A673 (cell line): ENCODE measurements around the gene LRRC8B. TPM values are rescaled to one million over a fixed set of nuclear protein-coding genes. Genes with fewer than 3 reads are reported as not detected.

Experiments used
- BruUV-seq: library from RNA; stranded (reverse); fragments of 400-500 nt; replicated peaks from 2 replicates; lab custom pipeline; 2021; lab: Mats Ljungman, UMichigan
- CTCF ChIA-PET: fragments of 300-600 bp; sonication (Branson Sonifier 250); formaldehyde crosslinking; loops from one replicate; lab custom pipeline; 2022; ENCODE audit warnings: antibody characterized with exemption; lab: Charles Lee
- POLR2A ChIA-PET: fragments of 300-600 bp; sonication (Branson Sonifier 250); formaldehyde crosslinking; loops from one replicate; lab custom pipeline; 2022; ENCODE audit warnings: antibody characterized with exemption; ENCODE audit not compliant: low non-redundant PET; lab: Charles Lee
- DNase-seq: peaks from one replicate; pipeline ENCODE4 v3.0.0-alpha.2; 2015; ENCODE audit warnings: low spot score
- H3K27ac ChIP-seq: fragments of 200-600 bp; sonication (generic); 2 replicates; pipeline ENCODE4 v1.5.1; 2016; ENCODE audit warnings: mixed run types, low read depth, mild to moderate bottlenecking, mixed read lengths, antibody characterized with exemption, low read length; ENCODE audit not compliant: poor library complexity, severe bottlenecking
- H3K27me3 ChIP-seq: fragments of 200-600 bp; sonication (generic); replicated peaks from 2 replicates; pipeline ENCODE4 v1.6.1; 2017; ENCODE audit warnings: mixed run types, low read depth, mild to moderate bottlenecking, mixed read lengths, antibody characterized with exemption, low read length; ENCODE audit not compliant: insufficient read depth, poor library complexity
- H3K36me3 ChIP-seq: fragments of 200-600 bp; sonication (generic); 2 replicates; pipeline ENCODE4 v1.6.1; 2016; ENCODE audit warnings: mixed run types, mild to moderate bottlenecking, mixed read lengths, antibody characterized with exemption, low read length; ENCODE audit not compliant: insufficient read depth, poor library complexity, severe bottlenecking
- H3K4me1 ChIP-seq: fragments of 200-600 bp; sonication (generic); 2 replicates; pipeline ENCODE4 v1.6.1; 2017; ENCODE audit warnings: mixed run types, mild to moderate bottlenecking, mixed read lengths, antibody characterized with exemption, low read length; ENCODE audit not compliant: insufficient read depth, poor library complexity, severe bottlenecking
- H3K4me3 ChIP-seq: fragments of 200-600 bp; sonication (generic); 2 replicates; pipeline ENCODE4 v1.5.1; 2016; ENCODE audit warnings: low read depth, mixed run types, mild to moderate bottlenecking, mixed read lengths, low read length; ENCODE audit not compliant: poor library complexity, severe bottlenecking
- H3K9me3 ChIP-seq: fragments of 200-600 bp; sonication (generic); 2 replicates; pipeline ENCODE4 v1.6.1; 2016; ENCODE audit warnings: mixed run types, low read depth, mild to moderate bottlenecking, mixed read lengths, antibody characterized with exemption, low read length; ENCODE audit not compliant: poor library complexity, severe bottlenecking
- CTCF ChIP-seq: fragments of 300-800, 200-600 bp; sonication (generic); conservative IDR thresholded peaks from 2 replicates; pipeline ENCODE4 v1.5.1; 2017; ENCODE audit warnings: low read depth, mild to moderate bottlenecking, antibody characterized with exemption, low read length, moderate library complexity, mixed read lengths
- EZH2 ChIP-seq: fragments of 200-600 bp; sonication (generic); IDR thresholded peaks from 2 replicates; pipeline ENCODE4 v1.6.1; 2017; ENCODE audit warnings: borderline replicate concordance, low read depth, mild to moderate bottlenecking, mixed read lengths, antibody characterized with exemption, low read length; ENCODE audit not compliant: poor library complexity, severe bottlenecking
- intact Hi-C: fragments of 100-400 bp; cut with micrococcal nuclease; formaldehyde crosslinking; loops from one replicate; pipeline ENCODE4 v1.10.0; 2022; ENCODE audit not compliant: unreplicated experiment
- total RNA-seq: library from RNA; stranded (reverse); gene quantifications from 2 replicates; pipeline ENCODE4 v1.2.3, GENCODE V29; 2021

Gene LRRC8B
- total RNA-seq, 1 experiment from 2014 or later, result 18.9 TPM

- TF ChIP-seq EZH2 (no peak), CTCF (peak; percentile 69)
- CTCF ChIA-PET, result no interaction called here
- no TSS peak for BruUV-seq
- no peak overlapping the region for H3K4me3 ChIP-seq
- H3K27ac ChIP-seq, result no peak overlapping the region
- H3K36me3 ChIP-seq, result no peaks in the 10 kb centered on the region
- DNase-seq, result peak; percentile 42
- H3K4me1 ChIP-seq, result no peaks in the 10 kb centered on the region
- H3K9me3 ChIP-seq, result no peaks in the 10 kb centered on the region
- no peaks in the 10 kb centered on the region for H3K27me3 ChIP-seq
- intact Hi-C loops, result no loop called here
- POLR2A ChIA-PET, result no interaction called here
Observed at GRCh38 chr1:89615676-89616598, 91.3 kb downstream of the LRRC8B start.

- H3K27me3 ChIP-seq, result no peaks in the 10 kb centered on the region
- H3K4me3 ChIP-seq, result no peak overlapping the region
- no peaks in the 10 kb centered on the region for H3K36me3 ChIP-seq
- no TSS peak for BruUV-seq
- TF ChIP-seq EZH2, result no peak
- TF ChIP-seq CTCF, result no peak
- no peak overlapping the region for H3K27ac ChIP-seq
- CTCF ChIA-PET, result interaction anchor here (1.5 kb wide), 1 partner anchor 146 kb away, joined by 5 read pairs; no protein-coding TSS in a partner anchor
- no peaks in the 10 kb centered on the region for H3K4me1 ChIP-seq
- POLR2A ChIA-PET, result no interaction called here
- no peaks in the 10 kb centered on the region for H3K9me3 ChIP-seq
- intact Hi-C loops, result no loop called here
- no peak for DNase-seq
Observed at GRCh38 chr1:89616844-89617627, 92.4 kb downstream of the LRRC8B start.

GRCh38 chr1:89620664-89621063 lies 96.0 kb downstream of the LRRC8B start:
- POLR2A ChIA-PET, result no interaction called here
- no peaks in the 10 kb centered on the region for H3K4me1 ChIP-seq
- CTCF ChIA-PET, result no interaction called here
- no peaks in the 10 kb centered on the region for H3K36me3 ChIP-seq
- H3K9me3 ChIP-seq, result no peaks in the 10 kb centered on the region
- H3K27ac ChIP-seq, result no peak overlapping the region
- intact Hi-C loops, result no loop called here
- no peaks in the 10 kb centered on the region for H3K27me3 ChIP-seq
- TF ChIP-seq EZH2 (no peak), CTCF (no peak)
- DNase-seq, result no peak
- no peak overlapping the region for H3K4me3 ChIP-seq
- BruUV-seq, result no TSS peak
